ENCODE results near the gene NOS1AP. TPM values are rescaled to one million over a fixed set of nuclear protein-coding genes. Genes with fewer than 3 reads are reported as not detected.
"Not testable (repeated sequence)": the region's sequence is repeated elsewhere in the genome, so short reads cannot be mapped to it uniquely, and the experiment has no call there.

Gene NOS1AP
- total RNA-seq, 1 experiment from 2014 or later = 2.6 TPM

DNA sequence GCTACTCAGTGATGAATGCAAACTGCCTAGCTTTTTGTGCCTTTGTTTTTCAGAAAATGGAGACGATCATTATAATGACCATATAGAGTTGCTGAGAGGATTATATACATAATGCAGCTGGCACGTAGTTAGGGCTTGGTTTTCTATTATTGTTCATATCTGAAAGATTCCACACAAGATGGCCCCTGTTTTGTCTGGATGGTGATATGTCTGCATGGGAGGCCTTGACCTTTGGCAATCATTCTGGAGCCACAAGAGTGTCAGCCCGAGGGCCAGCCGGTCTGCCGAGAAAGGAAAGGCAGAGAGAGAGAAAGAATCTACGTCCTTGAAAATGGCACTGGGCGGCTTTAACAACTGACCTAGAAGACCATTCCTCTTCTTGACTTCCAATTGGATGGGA, 348.2 kb downstream of the NOS1AP start:
- BruUV-seq (replicated peaks) = no TSS peak
- no peak for ATAC-seq
- H3K9ac ChIP-seq (ENCODE audit: low read length) = no peak overlapping the region
- POLR2A ChIA-PET (ENCODE audit: unreplicated experiment) = no interaction called here
- no peaks in the 10 kb centered on the region for H4K20me1 ChIP-seq (ENCODE audit: low read length)
- TF ChIP-seq EZH2 (IDR thresholded peaks at IDR 0.05; ENCODE audit: low read length, unreplicated experiment) (no peak), EZH2phosphoT487 (IDR thresholded peaks at IDR 0.05; ENCODE audit: borderline replicate concordance, low read length) (no peak), CTCF (conservative IDR thresholded peaks at IDR 0.05; ENCODE audit: low read depth, low read length) (no peak)
- no peaks in the 10 kb centered on the region for H3K79me2 ChIP-seq (ENCODE audit: low read length)
- no peak overlapping the region for H3K27ac ChIP-seq (ENCODE audit: low read length)
- DNase-seq = no peak
- H3K4me2 ChIP-seq (ENCODE audit: low read length) = no peak overlapping the region
- intact Hi-C loops (cut with micrococcal nuclease) = no loop called here
- H3K4me3 ChIP-seq (ENCODE audit: low read length) = no peak overlapping the region
- H3K9me2 ChIP-seq (replicated peaks; ENCODE audit: low read length) = no peaks in the 10 kb centered on the region
- CTCF ChIA-PET = no interaction called here
- no peaks in the 10 kb centered on the region for H3F3A ChIP-seq (ENCODE audit: low read length, unreplicated experiment)
- peaks cover 16% of the 10 kb centered on the region; the same call in 1 of the 2 replicates for H3K4me1 ChIP-seq (ENCODE audit: insufficient read depth, low read length)
- H3K9me3 ChIP-seq (ENCODE audit: low read length) = no peaks in the 10 kb centered on the region
- H2AFZ ChIP-seq (ENCODE audit: low read length) = no peak overlapping the region
- no peaks in the 10 kb centered on the region for H3K27me3 ChIP-seq (ENCODE audit: low read length)
- H3K36me3 ChIP-seq (ENCODE audit: low read depth, low read length) = no peaks in the 10 kb centered on the region

GRCh38 chr1:162418584-162418983, 349.1 kb downstream of the NOS1AP start:
- ATAC-seq; H3K9me3 ChIP-seq (ENCODE audit: low read length); H3K27ac ChIP-seq (ENCODE audit: low read length); H3K36me3 ChIP-seq (ENCODE audit: low read depth, low read length); H3K9ac ChIP-seq (ENCODE audit: low read length); CTCF ChIA-PET; H3K9me2 ChIP-seq (replicated peaks; ENCODE audit: low read length); H4K20me1 ChIP-seq (ENCODE audit: low read length); H3F3A ChIP-seq (ENCODE audit: low read length, unreplicated experiment); H3K4me2 ChIP-seq (ENCODE audit: low read length); H3K27me3 ChIP-seq (ENCODE audit: low read length); H2AFZ ChIP-seq (ENCODE audit: low read length); H3K4me3 ChIP-seq (ENCODE audit: low read length); H3K79me2 ChIP-seq (ENCODE audit: low read length); intact Hi-C loops (cut with micrococcal nuclease); BruUV-seq (replicated peaks): not testable (repeated sequence)
- DNase-seq = peak; percentile 8
- H3K4me1 ChIP-seq (ENCODE audit: insufficient read depth, low read length) = peaks cover 16% of the 10 kb centered on the region; the same call in 1 of the 2 replicates
- POLR2A ChIA-PET (ENCODE audit: unreplicated experiment) = interaction anchor here (0.6 kb wide), 1 partner anchor 11 kb away, joined by 12 read pairs; no protein-coding TSS in a partner anchor

GRCh38 chr1:162419450-162419931, 350.0 kb downstream of the NOS1AP start:
- peak; percentile 79 for DNase-seq
- intact Hi-C loops (cut with micrococcal nuclease); BruUV-seq (replicated peaks); CTCF ChIA-PET; H3F3A ChIP-seq (ENCODE audit: low read length, unreplicated experiment); H3K27me3 ChIP-seq (ENCODE audit: low read length); H3K9ac ChIP-seq (ENCODE audit: low read length); H3K9me3 ChIP-seq (ENCODE audit: low read length); H3K36me3 ChIP-seq (ENCODE audit: low read depth, low read length); H3K4me3 ChIP-seq (ENCODE audit: low read length); H4K20me1 ChIP-seq (ENCODE audit: low read length); H3K4me2 ChIP-seq (ENCODE audit: low read length); H3K79me2 ChIP-seq (ENCODE audit: low read length); H3K9me2 ChIP-seq (replicated peaks; ENCODE audit: low read length); H3K27ac ChIP-seq (ENCODE audit: low read length): not testable (repeated sequence)
- peak overlapping the region; percentile 19; the same call in 1 of the 2 replicates for H2AFZ ChIP-seq (ENCODE audit: low read length)
- POLR2A ChIA-PET (ENCODE audit: unreplicated experiment) = interaction anchor here (0.6 kb wide), 1 partner anchor 11 kb away, joined by 12 read pairs; no protein-coding TSS in a partner anchor
- ATAC-seq = peak; percentile 89
- H3K4me1 ChIP-seq (ENCODE audit: insufficient read depth, low read length) = peaks cover 16% of the 10 kb centered on the region; the same call in 1 of the 2 replicates

Small RNA genes within 50 kb of the gene (microRNA-seq; reads per million reads assigned to microRNA genes)
- gene MIR4654 (ENCODE audit: unreplicated experiment) (not detected), gene MIR556 (ENCODE audit: unreplicated experiment) (5.5 reads per million, percentile 23 among the genes with 10 or more reads in this experiment)

Other genes starting within 250 kb of the NOS1AP start
- 0.46 and 1.4 TPM in 2 replicates for gene OLFML2B, start 45.8 kb upstream of the NOS1AP start, total RNA-seq (2014; rRNA removed)